ENCODE data around the gene ZNF181.
"Not testable (repeated sequence)": the region's sequence is repeated elsewhere in the genome, so short reads cannot be mapped to it uniquely, and the experiment has no call there.

The ZNF181 gene

GRCh38 chr19:34733746-34734536 is at the start of gene ZNF181:
Gene ZNF181 (plus strand): TSS chr19:34734243. CDS start chr19:34735038, 795 bp downstream.
- DNase-seq (ENCODE audit: low read depth in 3 of 3): peak; percentile 62 to 81 (median 66)

GRCh38 chr19:34685266-34685665 is 48.8 kb upstream of the ZNF181 start:
- not testable (repeated sequence) for DNase-seq (ENCODE audit: low read depth in 3 of 3)

GRCh38 chr19:34686455-34686854 is 47.6 kb upstream of the ZNF181 start:
- no peak for DNase-seq (ENCODE audit: low read depth in 3 of 3)

- DNase-seq (ENCODE audit: low read depth in 3 of 3): no peak
Measured at GRCh38 chr19:34687348-34687747, 46.7 kb upstream of the ZNF181 start.

GRCh38 chr19:34688592-34688991 is 45.5 kb upstream of the ZNF181 start:
- no peak for DNase-seq (ENCODE audit: low read depth in 3 of 3)

- no peak for DNase-seq (ENCODE audit: low read depth in 3 of 3)
Measured at GRCh38 chr19:34690372-34690771, 43.7 kb upstream of the ZNF181 start.

- no peak for DNase-seq (ENCODE audit: low read depth in 3 of 3)
Measured at GRCh38 chr19:34692549-34692948, 41.5 kb upstream of the ZNF181 start.

GRCh38 chr19:34707661-34708060 is 26.4 kb upstream of the ZNF181 start:
- no peak for DNase-seq (ENCODE audit: low read depth in 3 of 3)

- DNase-seq (ENCODE audit: low read depth in 3 of 3): no peak
Measured at GRCh38 chr19:34711890-34712289, 22.2 kb upstream of the ZNF181 start.

GRCh38 chr19:34712395-34713261 is 21.4 kb upstream of the ZNF181 start:
- DNase-seq (ENCODE audit: low read depth in 3 of 3): peak in 2 of 3 experiments; percentile 20 to 57

GRCh38 chr19:34713262-34713637 is 20.8 kb upstream of the ZNF181 start:
- DNase-seq (ENCODE audit: low read depth in 3 of 3): no peak

- no peak for DNase-seq (ENCODE audit: low read depth in 3 of 3)
Measured at GRCh38 chr19:34715357-34715756, 18.7 kb upstream of the ZNF181 start.

GRCh38 chr19:34722353-34722752 is 11.7 kb upstream of the ZNF181 start:
- DNase-seq (ENCODE audit: low read depth in 3 of 3): no peak

GRCh38 chr19:34725400-34725799 is 8.6 kb upstream of the ZNF181 start:
- no peak for DNase-seq (ENCODE audit: low read depth in 3 of 3)

GRCh38 chr19:34731019-34731829 is 2.8 kb upstream of the ZNF181 start:
- DNase-seq (ENCODE audit: low read depth in 3 of 3): no peak

- no peak for DNase-seq (ENCODE audit: low read depth in 3 of 3)
Measured at GRCh38 chr19:34731964-34732363, 2.1 kb upstream of the ZNF181 start.

GRCh38 chr19:34732612-34733211 is 1.3 kb upstream of the ZNF181 start:
- no peak for DNase-seq (ENCODE audit: low read depth in 3 of 3)

GRCh38 chr19:34733266-34733745 is 737 bp upstream of the ZNF181 start:
- no peak for DNase-seq (ENCODE audit: low read depth in 3 of 3)

- no peak for DNase-seq (ENCODE audit: low read depth in 3 of 3)
Measured at GRCh38 chr19:34734537-34735103, 577 bp downstream of the ZNF181 start.

- no peak for DNase-seq (ENCODE audit: low read depth in 3 of 3)
Measured at GRCh38 chr19:34744896-34745690, 11.1 kb downstream of the ZNF181 start.
